Activated effector memory CD4-positive, alpha-beta T cell treated with anti-CD3 and anti-CD28 coated beads, Interleukin-2, amount 50 U/mL, for 16 hours (primary cell): ENCODE data around the gene FRYL.

Experiments
- DNase-seq: peaks from one replicate; pipeline ENCODE4 v3.0.0-alpha.2; 2020

Gene FRYL

GRCh38 chr4:48602222-48602621 lies 177.9 kb downstream of the FRYL start:
- no peak for DNase-seq

- no peak for DNase-seq
These were observed 183.7 kb downstream of the FRYL start for GRCh38 chr4:48596336-48596735.

GRCh38 chr4:48594180-48594579 lies 185.9 kb downstream of the FRYL start:
- no peak for DNase-seq

- no peak for DNase-seq
These were observed 188.7 kb downstream of the FRYL start for GRCh38 chr4:48591372-48591771.

GRCh38 chr4:48590884-48591283 lies 189.2 kb downstream of the FRYL start:
- no peak for DNase-seq

- no peak for DNase-seq
These were observed 191.0 kb downstream of the FRYL start for GRCh38 chr4:48589098-48589445.

GRCh38 chr4:48588230-48589097 lies 191.6 kb downstream of the FRYL start:
- no peak for DNase-seq

GRCh38 chr4:48585401-48585800 lies 194.7 kb downstream of the FRYL start:
- DNase-seq, result no peak

GRCh38 chr4:48578132-48578968 lies 201.7 kb downstream of the FRYL start:
- peak; percentile 73 for DNase-seq

- no peak for DNase-seq
These were observed 204.1 kb downstream of the FRYL start for GRCh38 chr4:48575964-48576363.

- no peak for DNase-seq
These were observed 208.6 kb downstream of the FRYL start for GRCh38 chr4:48571471-48571870.

- DNase-seq, result no peak
These were observed 209.3 kb downstream of the FRYL start for GRCh38 chr4:48570646-48571220.

GRCh38 chr4:48566034-48566384 lies 214.1 kb downstream of the FRYL start:
- DNase-seq, result no peak

GRCh38 chr4:48565362-48566033 lies 214.6 kb downstream of the FRYL start:
- no peak for DNase-seq

GRCh38 chr4:48564151-48564550 lies 215.9 kb downstream of the FRYL start:
- no peak for DNase-seq

GRCh38 chr4:48558819-48559218 lies 221.3 kb downstream of the FRYL start:
- no peak for DNase-seq

- DNase-seq, result no peak
These were observed 222.1 kb downstream of the FRYL start for GRCh38 chr4:48558026-48558425.

GRCh38 chr4:48557478-48557877 lies 222.6 kb downstream of the FRYL start:
- DNase-seq, result no peak

- no peak for DNase-seq
These were observed 223.8 kb downstream of the FRYL start for GRCh38 chr4:48556268-48556667.

- DNase-seq, result no peak
These were observed 225.5 kb downstream of the FRYL start for GRCh38 chr4:48554606-48555005.

- DNase-seq, result no peak
These were observed 226.4 kb downstream of the FRYL start for GRCh38 chr4:48553720-48554119.

GRCh38 chr4:48546336-48546735 lies 233.7 kb downstream of the FRYL start:
- DNase-seq, result no peak

GRCh38 chr4:48543796-48544195 lies 236.3 kb downstream of the FRYL start:
- no peak for DNase-seq
